IMR-90 (cell line): Measurements from ENCODE around the gene EPAS1. TPM values are rescaled to one million over a fixed set of nuclear protein-coding genes. Genes with fewer than 3 reads are reported as not detected.

Source experiments
- ATAC-seq: fragments of 200-7000 bp; cut with Tn5 transposase; 2 replicates; pipeline ENCODE4 v1.9.1; 2020; ENCODE audit warnings: low read depth, mild to moderate bottlenecking, moderate library complexity
- BruUV-seq: library from RNA; stranded (reverse); fragments of 400-500 nt; replicated peaks from 2 replicates; lab custom pipeline; 2021; lab: Mats Ljungman, UMichigan
- CTCF ChIA-PET: fragments of 300-600 bp; formaldehyde crosslinking; extraction: SDS; loops from one replicate; lab custom pipeline; 2021; ENCODE audit warnings: antibody characterized with exemption; lab: Yijun Ruan, JAX
- POLR2A ChIA-PET: fragments of 300-600 bp; sonication (Branson Sonifier 250); formaldehyde crosslinking; loops from one replicate; lab custom pipeline; 2022; ENCODE audit warnings: antibody characterized with exemption; ENCODE audit not compliant: unreplicated experiment; lab: Charles Lee
- DNase-seq: peaks from one replicate; pipeline ENCODE4 v3.0.0; 2013
- H2AFZ ChIP-seq: replicated peaks from 2 replicates; pipeline ENCODE3; 2013; ENCODE audit warnings: low read length, mild to moderate bottlenecking; ENCODE audit not compliant: poor library complexity
- H2AK5ac ChIP-seq: 2 replicates; pipeline ENCODE4 v1.6.1; 2013; ENCODE audit warnings: low read depth, low read length, inconsistent platforms
- H2AK9ac ChIP-seq: replicated peaks from 2 replicates; pipeline ENCODE3; 2013; ENCODE audit warnings: mild to moderate bottlenecking, low read depth, low read length, moderate library complexity; ENCODE audit not compliant: poor library complexity
- H2BK120ac ChIP-seq: 2 replicates; pipeline ENCODE4 v1.6.1; 2013; ENCODE audit warnings: low read depth, low read length, inconsistent platforms
- H2BK15ac ChIP-seq: 3 replicates; pipeline ENCODE4 v1.6.1; 2013; ENCODE audit warnings: low read depth, low read length, inconsistent platforms
- H2BK20ac ChIP-seq: 2 replicates; pipeline ENCODE4 v1.6.1; 2013; ENCODE audit warnings: low read depth, mild to moderate bottlenecking, inconsistent platforms, low read length, moderate library complexity
- H2BK5ac ChIP-seq: 2 replicates; pipeline ENCODE4 v1.6.1; 2013; ENCODE audit warnings: mild to moderate bottlenecking, low read depth, low read length, inconsistent platforms; ENCODE audit not compliant: poor library complexity, severe bottlenecking
- H3K14ac ChIP-seq: replicated peaks from 2 replicates; pipeline ENCODE4 v1.6.1; 2013; ENCODE audit warnings: low read depth, low read length, inconsistent platforms
- H3K18ac ChIP-seq: 2 replicates; pipeline ENCODE4 v1.6.1; 2013; ENCODE audit warnings: low read depth, low read length, control low read depth
- H3K23ac ChIP-seq: 2 replicates; pipeline ENCODE4 v1.6.1; 2013; ENCODE audit warnings: low read depth, low read length, inconsistent platforms
- H3K27ac ChIP-seq: 2 replicates; pipeline ENCODE4 v1.5.1; 2013; ENCODE audit warnings: mild to moderate bottlenecking, control low read depth, low read length; ENCODE audit not compliant: insufficient read depth
- H3K27me3 ChIP-seq: 2 replicates; pipeline ENCODE4 v1.6.1; 2013; ENCODE audit warnings: low read length; ENCODE audit not compliant: control insufficient read depth, insufficient read depth
- H3K36me3 ChIP-seq: 2 replicates; pipeline ENCODE4 v1.6.1; 2013; ENCODE audit warnings: low read length, mixed read lengths; ENCODE audit not compliant: control insufficient read depth, insufficient read depth
- H3K4ac ChIP-seq: 2 replicates; pipeline ENCODE4 v1.6.1; 2013; ENCODE audit warnings: low read depth, low read length, inconsistent platforms
- H3K4me1 ChIP-seq: 2 replicates; pipeline ENCODE4 v1.6.1; 2013; ENCODE audit warnings: low read length, mixed read lengths; ENCODE audit not compliant: control insufficient read depth, insufficient read depth
- H3K4me2 ChIP-seq: 2 replicates; pipeline ENCODE4 v1.6.1; 2013; ENCODE audit warnings: low read depth, mild to moderate bottlenecking, control low read depth, low read length, moderate library complexity
- H3K4me3 ChIP-seq: 2 replicates; pipeline ENCODE4 v1.5.1; 2013; ENCODE audit warnings: low read depth, mild to moderate bottlenecking, control low read depth, low read length, moderate library complexity; ENCODE audit not compliant: insufficient read depth
- H3K56ac ChIP-seq: 2 replicates; pipeline ENCODE4 v1.6.1; 2013; ENCODE audit warnings: low read length, inconsistent platforms; ENCODE audit not compliant: insufficient read depth; ENCODE audit errors: extremely low read depth
- H3K79me1 ChIP-seq, 2 experiments: 2 replicates each; pipeline ENCODE4 v1.6.1; 2013; ENCODE audit warnings: low read length in 2 of 2, inconsistent platforms in 1 of 2, low read depth in 1 of 2
- H3K9ac ChIP-seq: 2 replicates; pipeline ENCODE4 v1.6.1; 2013; ENCODE audit warnings: low read depth, low read length, control low read depth
- H3K9me1 ChIP-seq: 2 replicates; pipeline ENCODE4 v1.6.1; 2013; ENCODE audit warnings: low read length, inconsistent platforms; ENCODE audit not compliant: insufficient read depth
- H3K9me3 ChIP-seq: 2 replicates; pipeline ENCODE4 v1.6.1; 2013; ENCODE audit warnings: low read length; ENCODE audit not compliant: control insufficient read depth, insufficient read depth
- H4K20me1 ChIP-seq: 2 replicates; pipeline ENCODE4 v1.6.1; 2013; ENCODE audit warnings: low read length, inconsistent platforms; ENCODE audit not compliant: insufficient read depth
- H4K5ac ChIP-seq: 2 replicates; pipeline ENCODE4 v1.6.1; 2013; ENCODE audit warnings: mild to moderate bottlenecking, low read depth, low read length, control low read depth
- H4K8ac ChIP-seq, 2 experiments: 2 replicates each; pipeline ENCODE4 v1.6.1; 2013; ENCODE audit warnings: low read depth in 2 of 2, low read length in 2 of 2, control low read depth in 1 of 2, inconsistent platforms in 1 of 2
- H4K91ac ChIP-seq: 2 replicates; pipeline ENCODE4 v1.6.1; 2013; ENCODE audit warnings: low read depth, low read length, inconsistent platforms; ENCODE audit not compliant: insufficient read depth
- BHLHE40 ChIP-seq: fragments of 150-350 bp; IDR thresholded peaks from 2 replicates; pipeline ENCODE4 v1.6.1; 2016; ENCODE audit warnings: mild to moderate bottlenecking, low read depth, low read length
- CEBPB ChIP-seq: IDR thresholded peaks from 2 replicates; pipeline ENCODE4 v1.6.1; 2012; ENCODE audit warnings: low read depth, low read length, improper control_type of control experiment
- CHD1 ChIP-seq: IDR thresholded peaks from 2 replicates; pipeline ENCODE4 v1.6.1; 2012; ENCODE audit warnings: low read depth, low read length, improper control_type of control experiment
- FOS ChIP-seq: fragments of 150-350 bp; IDR thresholded peaks from 2 replicates; pipeline ENCODE4 v1.6.1; 2016; ENCODE audit warnings: low read depth, low read length
- MAZ ChIP-seq: IDR thresholded peaks from 2 replicates; pipeline ENCODE4 v1.6.1; 2012; ENCODE audit warnings: low read depth, mild to moderate bottlenecking, low read length, improper control_type of control experiment, moderate library complexity, borderline replicate concordance
- MXI1 ChIP-seq: IDR thresholded peaks from 2 replicates; pipeline ENCODE4 v1.6.1; 2012; ENCODE audit warnings: low read depth, mild to moderate bottlenecking, low read length, moderate library complexity, borderline replicate concordance
- NFE2L2 ChIP-seq: fragments of 150-350 bp; IDR thresholded peaks from 2 replicates; pipeline ENCODE4 v1.6.1; 2016; ENCODE audit warnings: low read depth, mild to moderate bottlenecking, low read length
- POLR2A ChIP-seq: IDR thresholded peaks from 2 replicates; pipeline ENCODE4 v1.6.1; 2012; ENCODE audit warnings: mild to moderate bottlenecking, low read depth, low read length
- RAD21 ChIP-seq: IDR thresholded peaks from 2 replicates; pipeline ENCODE4 v1.6.1; 2012; ENCODE audit warnings: low read length, improper control_type of control experiment
- RCOR1 ChIP-seq: IDR thresholded peaks from 2 replicates; pipeline ENCODE4 v1.6.1; 2012; ENCODE audit warnings: mild to moderate bottlenecking, low read length, improper control_type of control experiment; ENCODE audit not compliant: insufficient replicate concordance
- WGBS, 2 experiments: methylation state at CpG; one replicate each; pipeline versions ENCODE4 v1.1.5 to v1.1.7; 2013; ENCODE audit warnings: missing lambda C conversion rate in 2 of 2; ENCODE audit not compliant: insufficient read length in 1 of 2; ENCODE audit errors: extremely low coverage in 2 of 2; 5-methylcytosine and 5-hydroxymethylcytosine counted together
- dilution Hi-C: fragments of 300-500 bp; cut with HindIII; formaldehyde crosslinking; loops from one replicate; pipeline ENCODE4 v1.14.3; 2018; ENCODE audit warnings: low sequenced_read_pairs; ENCODE audit not compliant: unreplicated experiment
- in situ Hi-C: fragments of 300-500 bp; cut with MboI; formaldehyde crosslinking; loops from 3 replicates; pipeline ENCODE4 v1.14.3; 2019; ENCODE audit warnings: low sequenced_read_pairs, inconsistent platforms, mixed read lengths
- intact Hi-C: fragments of 100-400 bp; cut with micrococcal nuclease; formaldehyde crosslinking; loops from 2 replicates; pipeline ENCODE4 v1.10.0; 2022
- polyA plus RNA-seq, 3 experiments: library from polyadenylated mRNA; depleted of rRNA; stranded (reverse); fragments of >200 nt; gene quantifications; 2 replicates each; pipeline ENCODE4 v1.2.3, GENCODE V29; 2012; ENCODE audit warnings: low replicate concordance in 1 of 3
- total RNA-seq: library from RNA; depleted of rRNA; stranded (reverse); fragments of >200 nt; gene quantifications from 2 replicates; pipeline ENCODE4 v1.2.3, GENCODE V29; 2012

EPAS1 gene
- total and polyA plus RNA-seq, 2 of the 4 experiments (the other 2 are of a cell fraction), result 40.7 to 120 TPM

DNA sequence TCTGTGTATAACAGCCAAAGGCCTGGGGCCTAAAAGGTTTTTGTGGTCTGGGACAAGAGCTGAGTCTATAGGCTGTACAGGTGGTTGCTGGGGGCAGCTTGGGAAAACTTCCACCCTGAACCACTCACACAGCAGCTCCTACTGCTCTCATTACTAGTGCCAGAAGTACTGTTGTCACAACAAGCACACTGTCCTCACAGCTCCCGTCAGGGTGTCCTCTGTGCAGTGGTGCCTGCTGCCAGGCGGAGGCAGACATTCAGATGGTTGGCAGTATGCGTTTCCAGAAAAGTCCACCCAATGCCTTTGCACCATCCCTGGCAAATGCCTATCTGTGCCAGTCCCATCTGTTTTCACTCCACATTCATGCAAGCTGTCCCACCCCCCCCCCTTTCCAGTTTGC is 58.5 kb downstream of the EPAS1 start:
- no peak overlapping the region for H2BK120ac ChIP-seq
- no peak overlapping the region for H3K18ac ChIP-seq
- no peak overlapping the region for H2BK20ac ChIP-seq
- ChIA-PET POLR2A (no interaction called here), CTCF (no interaction called here)
- no peak overlapping the region for H3K23ac ChIP-seq
- H4K5ac ChIP-seq, result no peak overlapping the region
- no peaks in the 10 kb centered on the region for H3K9me3 ChIP-seq
- no peaks in the 10 kb centered on the region for H3K27me3 ChIP-seq
- peaks cover 57% of the 10 kb centered on the region for H4K20me1 ChIP-seq
- peaks cover 51 to 94% of the 10 kb centered on the region in 2 experiments; a peak in 3 of 4 replicates for H3K79me1 ChIP-seq
- no peak for ATAC-seq
- no peak overlapping the region for H2AK5ac ChIP-seq
- 88% methylated on average over 3 of the region's 3 CpGs; no CpG with 5 or more reads in 1 of the 2 experiments for WGBS, 2 experiments
- no peak overlapping the region for H4K8ac ChIP-seq
- H3K9me1 ChIP-seq, result peaks cover 33% of the 10 kb centered on the region
- BruUV-seq, result no TSS peak
- H3K4me1 ChIP-seq, result no peaks in the 10 kb centered on the region
- no peak overlapping the region for H4K91ac ChIP-seq
- TF ChIP-seq BHLHE40 (no peak), RAD21 (no peak), CHD1 (no peak), FOS (no peak), RCOR1 (no peak), NFE2L2 (no peak), POLR2A (no peak), CEBPB (no peak), MAZ (no peak), MXI1 (no peak)
- H3K27ac ChIP-seq, result no peak overlapping the region
- H2BK5ac ChIP-seq, result no peak overlapping the region
- in situ Hi-C loops (loop anchor here (25.0 kb wide), 1 partner anchor 343 kb away; no protein-coding TSS in a partner anchor), dilution Hi-C loops (no loop called here), intact Hi-C loops (no loop called here)
- H3K4me3 ChIP-seq, result no peak overlapping the region
- H2AK9ac ChIP-seq, result no peak overlapping the region
- DNase-seq, result no peak
- no peak overlapping the region for H3K56ac ChIP-seq
- no peak overlapping the region for H2BK15ac ChIP-seq
- H2AFZ ChIP-seq, result no peak overlapping the region
- no peak overlapping the region for H3K9ac ChIP-seq
- no peak overlapping the region for H3K4me2 ChIP-seq
- no peak overlapping the region for H3K14ac ChIP-seq
- peaks cover 84% of the 10 kb centered on the region for H3K36me3 ChIP-seq
- H3K4ac ChIP-seq, result no peak overlapping the region
